Activated naive CD8-positive, alpha-beta T cell (primary cell): ENCODE measurements around the gene KBTBD12.

Experiments used
- H3K27ac Mint-ChIP-seq: one replicate; pipeline ENCODE4 v1.8.0; 2021; ENCODE audit warnings: mixed read lengths
- H3K27me3 Mint-ChIP-seq: one replicate; pipeline ENCODE4 v1.8.0; 2021; ENCODE audit warnings: mixed read lengths
- H3K36me3 Mint-ChIP-seq: one replicate; pipeline ENCODE4 v1.8.0; 2021; ENCODE audit warnings: mixed read lengths
- H3K4me1 Mint-ChIP-seq: one replicate; pipeline ENCODE4 v1.8.0; 2021; ENCODE audit warnings: low read depth, mixed read lengths
- H3K4me3 Mint-ChIP-seq: one replicate; pipeline ENCODE4 v1.8.0; 2021; ENCODE audit warnings: mild to moderate bottlenecking, mixed read lengths
- H3K9me3 Mint-ChIP-seq: one replicate; pipeline ENCODE4 v1.8.0; 2021; ENCODE audit warnings: low read depth, mixed read lengths

KBTBD12 gene

GRCh38 chr3:127953091-127954035, 38.3 kb downstream of the KBTBD12 start:
- H3K4me3 Mint-ChIP-seq = no peak overlapping the region
- H3K9me3 Mint-ChIP-seq = no peaks in the 10 kb centered on the region
- H3K4me1 Mint-ChIP-seq = no peaks in the 10 kb centered on the region
- H3K36me3 Mint-ChIP-seq = no peaks in the 10 kb centered on the region
- H3K27ac Mint-ChIP-seq = no peak overlapping the region
- H3K27me3 Mint-ChIP-seq = peaks cover 15% of the 10 kb centered on the region

DNA sequence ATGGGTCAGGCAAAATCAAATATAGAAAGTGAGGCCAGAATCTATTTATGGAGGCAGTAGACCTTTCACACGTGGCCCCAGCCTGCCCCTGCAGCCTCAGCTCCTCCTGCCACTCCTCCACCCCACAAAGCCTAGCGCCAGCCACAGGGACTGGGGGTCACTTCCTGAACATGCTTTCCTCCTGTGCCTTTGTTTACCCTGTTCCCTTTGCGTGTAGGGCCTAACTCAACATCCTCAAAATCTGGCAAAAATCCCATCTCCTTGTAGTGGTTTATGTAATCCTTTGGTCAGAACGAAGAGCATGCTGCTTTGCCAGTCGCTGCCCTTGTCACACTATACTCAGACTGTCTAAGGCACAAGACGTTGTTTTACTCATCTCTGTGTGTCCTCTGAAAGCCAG, 39.6 kb downstream of the KBTBD12 start:
- Mint-ChIP-seq H3K27me3 (peaks cover 14% of the 10 kb centered on the region), H3K27ac (no peak overlapping the region), H3K36me3 (no peaks in the 10 kb centered on the region), H3K4me1 (no peaks in the 10 kb centered on the region), H3K9me3 (no peaks in the 10 kb centered on the region), H3K4me3 (no peak overlapping the region)

DNA sequence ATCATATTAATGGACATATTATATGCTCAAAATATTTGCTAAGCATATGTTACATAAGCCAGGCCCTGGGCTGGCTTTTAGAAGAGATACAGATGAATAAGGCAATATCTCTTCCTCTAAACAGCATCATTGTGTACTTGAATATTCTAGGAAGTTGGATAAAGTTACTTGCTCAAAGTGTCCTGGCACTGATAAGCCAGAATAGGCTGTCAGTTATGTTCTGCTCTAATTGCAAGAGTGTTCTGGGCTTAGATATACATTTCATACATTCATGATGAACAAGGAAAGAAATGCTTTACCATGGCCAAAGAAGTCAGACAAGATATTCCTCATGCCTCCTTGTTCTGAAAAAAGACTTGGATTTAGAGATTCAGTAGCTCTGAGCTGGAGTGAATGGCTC, 40.7 kb downstream of the KBTBD12 start:
- H3K9me3 Mint-ChIP-seq = no peaks in the 10 kb centered on the region
- H3K4me3 Mint-ChIP-seq = no peak overlapping the region
- H3K27ac Mint-ChIP-seq = no peak overlapping the region
- no peaks in the 10 kb centered on the region for H3K4me1 Mint-ChIP-seq
- H3K36me3 Mint-ChIP-seq = no peaks in the 10 kb centered on the region
- H3K27me3 Mint-ChIP-seq = peaks cover 9% of the 10 kb centered on the region

DNA sequence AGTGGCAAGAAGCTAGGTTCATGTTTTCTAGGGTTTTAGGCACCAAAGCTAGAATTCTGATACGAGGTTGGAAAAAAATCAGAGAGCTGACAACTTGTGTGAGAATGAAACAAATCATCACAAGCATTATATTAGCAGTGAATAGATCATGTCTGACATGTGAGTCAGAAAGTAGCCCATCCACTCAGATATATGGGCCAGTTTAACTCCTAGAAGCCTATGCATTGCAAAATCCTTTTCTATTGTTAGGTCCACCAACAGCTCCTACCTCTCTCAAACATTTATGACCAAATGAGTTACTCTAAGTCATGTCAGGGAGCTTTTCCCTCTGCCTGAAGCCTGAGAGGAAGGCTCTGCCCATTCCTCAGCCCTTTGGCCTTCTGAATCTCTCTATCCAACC, 44.0 kb downstream of the KBTBD12 start:
- Mint-ChIP-seq H3K36me3 (no peaks in the 10 kb centered on the region), H3K27ac (no peak overlapping the region)

DNA sequence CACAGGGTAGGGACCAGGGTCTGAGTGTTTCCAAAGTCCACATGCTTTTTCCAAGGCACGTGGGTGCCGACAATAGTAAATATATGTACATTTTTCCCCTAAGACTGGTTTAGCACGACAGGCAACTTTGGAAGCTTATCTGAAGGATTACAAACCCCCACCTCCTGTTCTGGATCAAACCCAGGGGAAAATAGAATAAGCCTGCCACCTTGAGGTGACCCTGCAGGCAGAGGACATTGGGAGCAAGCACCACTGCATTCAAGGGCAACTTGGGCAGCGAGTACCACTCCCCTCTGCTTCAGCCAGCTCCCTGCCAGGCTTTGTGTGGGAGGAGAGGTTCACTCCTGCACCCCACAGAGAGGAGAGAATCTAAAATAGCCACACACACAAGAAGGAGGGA, 44.8 kb downstream of the KBTBD12 start:
- no peak overlapping the region for H3K27ac Mint-ChIP-seq
- no peaks in the 10 kb centered on the region for H3K4me1 Mint-ChIP-seq
- no peak overlapping the region for H3K4me3 Mint-ChIP-seq
- H3K27me3 Mint-ChIP-seq = peaks cover 2% of the 10 kb centered on the region
- no peaks in the 10 kb centered on the region for H3K9me3 Mint-ChIP-seq
- no peaks in the 10 kb centered on the region for H3K36me3 Mint-ChIP-seq

More for the DNA sequence above, 44.0 kb downstream of the KBTBD12 start:
- Mint-ChIP-seq H3K9me3 (no peaks in the 10 kb centered on the region), H3K27me3 (peaks cover 5% of the 10 kb centered on the region), H3K4me3 (no peak overlapping the region), H3K4me1 (no peaks in the 10 kb centered on the region)

GRCh38 chr3:127960421-127960965, 45.5 kb downstream of the KBTBD12 start:
- Mint-ChIP-seq H3K4me3 (no peak overlapping the region), H3K27ac (no peak overlapping the region), H3K36me3 (no peaks in the 10 kb centered on the region), H3K4me1 (no peaks in the 10 kb centered on the region), H3K27me3 (peaks cover 2% of the 10 kb centered on the region), H3K9me3 (no peaks in the 10 kb centered on the region)

DNA sequence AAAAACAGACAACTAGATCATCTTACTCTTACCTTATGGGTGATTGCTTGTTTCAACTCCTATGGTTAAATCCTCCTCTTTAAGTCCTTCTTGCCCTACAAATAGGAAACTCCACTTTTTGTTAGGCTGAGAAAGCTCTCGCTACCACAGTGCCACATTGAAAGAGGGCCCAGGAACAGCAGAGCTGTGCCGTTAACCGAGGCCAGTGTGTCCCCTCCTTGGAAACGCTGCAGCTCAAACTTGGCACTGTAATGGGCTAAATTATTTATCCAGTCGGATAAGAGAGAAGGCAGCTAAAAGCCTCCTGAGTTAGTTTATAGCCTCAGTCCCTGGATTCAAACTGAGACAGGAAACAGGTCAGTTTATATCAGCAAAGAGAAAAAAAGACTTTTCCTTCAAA, 46.1 kb downstream of the KBTBD12 start:
- no peaks in the 10 kb centered on the region for H3K9me3 Mint-ChIP-seq
- peaks cover 9% of the 10 kb centered on the region for H3K27me3 Mint-ChIP-seq
- H3K4me3 Mint-ChIP-seq = no peak overlapping the region
- no peak overlapping the region for H3K27ac Mint-ChIP-seq
- H3K36me3 Mint-ChIP-seq = no peaks in the 10 kb centered on the region
- H3K4me1 Mint-ChIP-seq = no peaks in the 10 kb centered on the region

- Mint-ChIP-seq H3K4me3 (no peak overlapping the region), H3K4me1 (no peaks in the 10 kb centered on the region), H3K27ac (no peak overlapping the region), H3K36me3 (no peaks in the 10 kb centered on the region), H3K9me3 (no peaks in the 10 kb centered on the region), H3K27me3 (peaks cover 11% of the 10 kb centered on the region)
These were observed 46.9 kb downstream of the KBTBD12 start for GRCh38 chr3:127961963-127962362.

DNA sequence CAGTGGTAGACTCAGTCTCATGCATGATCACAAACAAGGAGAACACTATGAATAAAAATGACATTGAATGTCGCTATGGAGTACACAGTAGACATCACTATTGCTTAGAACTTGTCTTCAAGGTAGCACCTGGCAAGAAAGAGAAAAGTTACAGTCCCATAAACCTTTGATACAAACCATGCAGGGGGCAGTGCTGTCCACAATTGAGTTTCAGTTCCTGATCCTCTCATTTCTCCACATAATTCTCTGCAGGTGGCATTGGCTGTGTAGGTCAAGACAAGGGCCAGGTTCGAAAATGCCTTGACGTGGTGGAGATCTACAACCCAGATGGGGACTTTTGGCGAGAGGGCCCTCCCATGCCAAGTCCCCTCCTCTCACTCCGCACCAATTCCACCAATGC, 47.9 kb downstream of the KBTBD12 start:
- H3K27me3 Mint-ChIP-seq = peaks cover 11% of the 10 kb centered on the region
- H3K9me3 Mint-ChIP-seq = no peaks in the 10 kb centered on the region
- no peaks in the 10 kb centered on the region for H3K36me3 Mint-ChIP-seq

DNA sequence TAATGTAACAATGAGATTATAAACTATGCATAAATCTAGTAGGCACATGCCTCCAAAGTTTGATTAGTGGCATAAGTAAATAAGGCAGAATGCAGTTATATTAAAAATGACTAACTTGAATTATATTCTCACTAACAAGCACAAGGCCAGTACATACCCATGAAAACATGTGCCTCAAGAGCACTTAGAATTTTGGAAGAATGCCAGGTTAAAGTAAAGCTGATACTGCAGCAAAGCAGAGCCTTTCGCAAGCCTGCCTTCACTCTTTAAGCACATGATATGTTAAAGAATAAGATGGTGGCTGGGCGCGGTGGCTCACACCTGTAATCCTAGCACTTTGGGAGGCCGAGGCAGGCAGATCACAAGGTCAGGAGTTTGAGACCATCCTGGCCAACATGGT, 49.0 kb downstream of the KBTBD12 start:
- Mint-ChIP-seq H3K9me3 (no peaks in the 10 kb centered on the region), H3K27me3 (peaks cover 15% of the 10 kb centered on the region), H3K36me3 (no peaks in the 10 kb centered on the region), H3K4me1 (no peaks in the 10 kb centered on the region), H3K27ac (no peak overlapping the region), H3K4me3 (no peak overlapping the region)

More for the DNA sequence above, 47.9 kb downstream of the KBTBD12 start:
- H3K4me1 Mint-ChIP-seq = no peaks in the 10 kb centered on the region
- H3K27ac Mint-ChIP-seq = no peak overlapping the region
- no peak overlapping the region for H3K4me3 Mint-ChIP-seq

DNA sequence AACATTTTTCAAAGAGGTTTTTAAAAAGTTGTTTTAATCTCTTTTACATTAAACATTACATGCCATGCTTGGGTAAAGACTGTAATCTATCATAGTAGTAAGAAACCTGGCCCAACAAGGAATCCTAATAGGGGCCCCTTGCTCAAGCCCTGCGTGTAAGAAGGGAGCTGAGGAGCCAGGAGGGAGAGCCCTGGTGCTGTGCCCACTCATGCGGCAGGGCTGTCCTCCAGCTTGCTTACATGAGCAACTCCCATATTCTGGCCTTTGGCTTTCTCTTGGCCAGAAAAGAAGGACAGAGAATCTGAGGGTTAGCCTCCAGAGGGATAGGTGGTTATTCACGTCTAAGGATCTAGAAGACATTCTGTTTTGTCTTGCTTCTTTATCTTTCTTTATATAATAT, 49.8 kb downstream of the KBTBD12 start:
- Mint-ChIP-seq H3K27me3 (peaks cover 15% of the 10 kb centered on the region), H3K36me3 (no peaks in the 10 kb centered on the region), H3K4me1 (no peaks in the 10 kb centered on the region), H3K4me3 (no peak overlapping the region), H3K27ac (no peak overlapping the region), H3K9me3 (no peaks in the 10 kb centered on the region)

- Mint-ChIP-seq H3K27me3 (peaks cover 16% of the 10 kb centered on the region), H3K27ac (no peak overlapping the region), H3K36me3 (no peaks in the 10 kb centered on the region), H3K4me1 (no peaks in the 10 kb centered on the region), H3K4me3 (no peak overlapping the region), H3K9me3 (no peaks in the 10 kb centered on the region)
These were observed 52.3 kb downstream of the KBTBD12 start for GRCh38 chr3:127967316-127967715.

DNA sequence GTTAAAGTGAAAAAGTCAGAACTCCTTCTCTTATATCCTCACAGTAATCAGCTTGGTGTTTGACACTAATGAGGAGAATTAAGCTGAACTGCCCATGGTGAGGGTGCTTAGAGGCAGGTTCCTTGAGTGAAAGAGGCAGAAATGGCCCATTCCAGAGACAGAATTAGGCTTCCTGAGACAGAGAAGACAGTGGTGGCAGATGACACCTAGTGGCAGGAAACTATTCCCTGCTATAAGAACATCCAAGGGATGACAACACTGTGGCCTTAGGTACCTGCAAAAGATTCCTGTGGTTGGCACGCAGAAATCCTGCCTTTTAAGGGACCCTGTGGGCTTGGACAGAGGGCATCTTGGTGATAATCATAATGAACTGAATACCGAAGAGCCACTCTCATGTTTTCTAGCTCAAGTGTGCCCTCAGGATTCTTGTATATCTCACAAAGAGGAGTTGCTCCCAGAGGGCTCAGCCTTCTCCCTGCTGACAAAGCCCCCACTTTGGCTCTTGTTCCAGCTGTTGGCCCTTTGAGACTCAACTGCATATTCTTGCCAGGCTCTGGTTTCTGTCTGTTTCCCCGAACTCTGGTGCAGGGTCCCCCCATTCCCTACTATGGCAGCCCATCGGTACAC, 56.0 kb downstream of the KBTBD12 start:
- Mint-ChIP-seq H3K9me3 (no peaks in the 10 kb centered on the region), H3K27me3 (peaks cover 8% of the 10 kb centered on the region), H3K4me1 (no peaks in the 10 kb centered on the region), H3K36me3 (no peaks in the 10 kb centered on the region), H3K4me3 (no peak overlapping the region), H3K27ac (no peak overlapping the region)

GRCh38 chr3:127974226-127974625, 59.2 kb downstream of the KBTBD12 start:
- H3K4me1 Mint-ChIP-seq = no peaks in the 10 kb centered on the region
- H3K27ac Mint-ChIP-seq = no peak overlapping the region
- no peak overlapping the region for H3K4me3 Mint-ChIP-seq
- H3K9me3 Mint-ChIP-seq = no peaks in the 10 kb centered on the region
- peaks cover 3% of the 10 kb centered on the region for H3K36me3 Mint-ChIP-seq
- peaks cover 4% of the 10 kb centered on the region for H3K27me3 Mint-ChIP-seq
